ENCODE results near the gene SPINK2. TPM values are rescaled to one million over a fixed set of nuclear protein-coding genes. Genes with fewer than 3 reads are reported as not detected.
A peak's percentile ranks its signal among the peaks of the same experiment; 100 is the strongest.

The SPINK2 gene
- total and polyA plus RNA-seq, 2 donors (not counting 1 experiment from before 2014, with no cell fraction given): not detected

- DNase-seq (ENCODE audit: low read depth in 2 of 2): no peak
These were observed 23.5 kb upstream of the SPINK2 start for GRCh38 chr4:56844802-56845580.

GRCh38 chr4:56843421-56843899, 22.0 kb upstream of the SPINK2 start:
- no peak for TF ChIP-seq CTCF (conservative IDR thresholded peaks at IDR 0.05 in 1 of 2, IDR thresholded peaks at IDR 0.05 in 1 of 2; ENCODE audit: low read depth in 1 of 2, low read length in 2 of 2)
- no peak for TF ChIP-seq EZH2 (IDR thresholded peaks at IDR 0.05; ENCODE audit: low read length, missing control alignments)
- no peaks in the 10 kb centered on the region for H3K36me3 ChIP-seq (ENCODE audit: control insufficient read depth, insufficient read depth, low read length)
- no peaks in the 10 kb centered on the region for H3K79me2 ChIP-seq (ENCODE audit: control insufficient read depth, insufficient read depth, low read length)
- H3K9me3 ChIP-seq (ENCODE audit: control insufficient read depth, insufficient read depth, low read depth, low read length): no peaks in the 10 kb centered on the region
- no peaks in the 10 kb centered on the region for H3K27me3 ChIP-seq (ENCODE audit: control insufficient read depth, insufficient read depth, low read length)
- no peak overlapping the region for H3K4me2 ChIP-seq (ENCODE audit: extremely low read depth, insufficient read depth, low read length)
- no peaks in the 10 kb centered on the region for H3K4me1 ChIP-seq (ENCODE audit: control insufficient read depth, extremely low read depth, insufficient read depth, low read length)
- H4K20me1 ChIP-seq (ENCODE audit: control insufficient read depth, extremely low read depth, insufficient read depth, low read length): no peaks in the 10 kb centered on the region
- no peak overlapping the region for H2AFZ ChIP-seq (ENCODE audit: low read length)
- peak in 1 of 2 donors; percentile 28 for DNase-seq (ENCODE audit: low read depth in 2 of 2)
- H3K27ac ChIP-seq (ENCODE audit: insufficient read depth, low read length): no peak overlapping the region
- no peak overlapping the region for H3K9ac ChIP-seq (ENCODE audit: insufficient read depth, low read length)
- H3K4me3 ChIP-seq (replicated peaks in 1 of 4; ENCODE audit: control extremely low read depth in 1 of 4, insufficient read depth in 1 of 4, low read depth in 3 of 4, low read length in 4 of 4): no peak overlapping the region

More at GRCh38 chr4:56844802-56845580, 23.5 kb upstream of the SPINK2 start:
- Histone ChIP-seq H3K27ac (ENCODE audit: insufficient read depth, low read length) (no peak overlapping the region), H3K27me3 (ENCODE audit: control insufficient read depth, insufficient read depth, low read length) (no peaks in the 10 kb centered on the region), H4K20me1 (ENCODE audit: control insufficient read depth, extremely low read depth, insufficient read depth, low read length) (no peaks in the 10 kb centered on the region), H3K4me2 (ENCODE audit: extremely low read depth, insufficient read depth, low read length) (no peak overlapping the region), H3K4me3 (replicated peaks in 1 of 4; ENCODE audit: control extremely low read depth in 1 of 4, insufficient read depth in 1 of 4, low read depth in 3 of 4, low read length in 4 of 4) (no peak overlapping the region), H3K4me1 (ENCODE audit: control insufficient read depth, extremely low read depth, insufficient read depth, low read length) (no peaks in the 10 kb centered on the region), H3K79me2 (ENCODE audit: control insufficient read depth, insufficient read depth, low read length) (no peaks in the 10 kb centered on the region), H3K9me3 (ENCODE audit: control insufficient read depth, insufficient read depth, low read depth, low read length) (no peaks in the 10 kb centered on the region), H3K36me3 (ENCODE audit: control insufficient read depth, insufficient read depth, low read length) (no peaks in the 10 kb centered on the region), H3K9ac (ENCODE audit: insufficient read depth, low read length) (no peak overlapping the region), H2AFZ (ENCODE audit: low read length) (no peak overlapping the region)
- TF ChIP-seq EZH2 (IDR thresholded peaks at IDR 0.05; ENCODE audit: low read length, missing control alignments) (no peak), CTCF (conservative IDR thresholded peaks at IDR 0.05 in 1 of 2, IDR thresholded peaks at IDR 0.05 in 1 of 2; ENCODE audit: low read depth in 1 of 2, low read length in 2 of 2) (no peak)

- Histone ChIP-seq H4K20me1 (ENCODE audit: control insufficient read depth, extremely low read depth, insufficient read depth, low read length) (no peaks in the 10 kb centered on the region), H3K4me2 (ENCODE audit: extremely low read depth, insufficient read depth, low read length) (no peak overlapping the region), H3K4me3 (replicated peaks in 1 of 4; ENCODE audit: control extremely low read depth in 1 of 4, insufficient read depth in 1 of 4, low read depth in 3 of 4, low read length in 4 of 4) (no peak overlapping the region), H3K79me2 (ENCODE audit: control insufficient read depth, insufficient read depth, low read length) (no peaks in the 10 kb centered on the region), H3K36me3 (ENCODE audit: control insufficient read depth, insufficient read depth, low read length) (no peaks in the 10 kb centered on the region), H2AFZ (ENCODE audit: low read length) (no peak overlapping the region), H3K27me3 (ENCODE audit: control insufficient read depth, insufficient read depth, low read length) (no peaks in the 10 kb centered on the region), H3K4me1 (ENCODE audit: control insufficient read depth, extremely low read depth, insufficient read depth, low read length) (no peaks in the 10 kb centered on the region), H3K9ac (ENCODE audit: insufficient read depth, low read length) (no peak overlapping the region), H3K27ac (ENCODE audit: insufficient read depth, low read length) (no peak overlapping the region), H3K9me3 (ENCODE audit: control insufficient read depth, insufficient read depth, low read depth, low read length) (no peaks in the 10 kb centered on the region)
- DNase-seq (ENCODE audit: low read depth in 2 of 2): no peak
- TF ChIP-seq EZH2 (IDR thresholded peaks at IDR 0.05; ENCODE audit: low read length, missing control alignments) (no peak), CTCF (conservative IDR thresholded peaks at IDR 0.05 in 1 of 2, IDR thresholded peaks at IDR 0.05 in 1 of 2; ENCODE audit: low read depth in 1 of 2, low read length in 2 of 2) (no peak)
These were observed 19.1 kb upstream of the SPINK2 start for GRCh38 chr4:56840559-56840958.
